Midbrain (tissue), 1 donor: Measurements from ENCODE around the gene CCDC149.

Experiments
- DNase-seq: peaks from one replicate; lab custom pipeline; 2025; lab: John Stamatoyannopoulos, UW

CCDC149 gene

GRCh38 chr4:24912252-24913118, at the start of gene CCDC149:
Gene CCDC149 (minus strand): TSS chr4:24913042. CDS start chr4:24912864, 178 bp downstream.
- peak; percentile 41 for DNase-seq

DNA sequence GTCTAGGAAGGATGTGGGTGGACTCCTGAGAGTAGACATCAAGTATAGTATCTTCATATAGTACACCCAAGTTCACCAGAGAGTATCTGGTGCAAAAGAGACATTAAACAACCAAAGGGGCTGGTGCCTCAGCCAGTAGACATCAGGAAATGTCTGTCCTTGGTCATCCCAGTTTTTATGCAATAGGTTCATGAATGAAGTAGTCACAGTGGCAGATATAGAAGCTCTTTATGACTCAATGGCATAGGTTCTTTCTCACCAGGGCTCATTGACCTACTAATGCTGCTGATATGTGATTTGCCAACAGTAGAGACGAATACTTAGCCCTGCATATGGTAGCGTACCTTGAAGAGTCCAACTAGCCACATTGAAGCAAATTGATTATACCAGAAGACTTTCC, 45.0 kb upstream of the CCDC149 start:
- DNase-seq, result no peak

DNA sequence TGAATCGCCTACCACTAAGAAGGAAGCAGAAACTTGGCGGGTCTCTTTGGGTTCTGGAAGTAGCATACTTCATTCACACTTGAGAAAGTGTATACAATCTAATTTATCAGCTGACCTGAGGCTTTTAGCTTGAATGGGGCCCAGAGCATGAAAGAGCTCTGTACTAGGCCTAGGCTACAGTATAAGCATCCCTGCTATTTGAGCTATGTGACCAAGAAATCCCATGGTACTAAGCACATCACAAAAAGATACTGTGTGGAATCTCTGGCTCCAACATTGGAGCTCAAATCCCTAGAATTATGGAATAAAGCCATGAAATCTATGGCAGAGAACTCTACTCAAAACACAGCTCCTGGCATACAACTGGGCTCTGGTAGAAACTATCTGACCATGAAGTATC, 43.9 kb upstream of the CCDC149 start:
- no peak for DNase-seq

GRCh38 chr4:24956091-24956490, 43.2 kb upstream of the CCDC149 start:
- no peak for DNase-seq

GRCh38 chr4:24952667-24953066, 39.8 kb upstream of the CCDC149 start:
- DNase-seq, result no peak

DNA sequence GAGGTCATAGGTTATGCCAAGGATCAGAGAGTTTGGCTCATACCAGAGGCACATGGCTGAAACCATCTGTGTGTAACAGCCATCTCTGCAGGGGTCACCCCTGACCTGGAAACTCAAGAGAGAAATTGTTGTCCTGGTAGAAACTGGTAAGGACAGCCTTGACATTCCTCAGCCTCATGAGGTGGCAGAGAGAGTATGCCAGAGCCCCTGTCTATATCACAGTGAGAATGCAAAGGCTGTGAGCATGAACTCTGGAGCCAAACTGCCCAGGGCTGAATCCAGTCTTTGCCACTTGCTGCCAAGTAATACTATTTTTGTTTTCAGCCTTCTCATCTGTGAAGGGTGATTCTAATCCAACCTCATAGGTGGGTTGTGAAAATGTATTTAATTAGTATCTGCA, 37.1 kb upstream of the CCDC149 start:
- DNase-seq, result no peak

DNA sequence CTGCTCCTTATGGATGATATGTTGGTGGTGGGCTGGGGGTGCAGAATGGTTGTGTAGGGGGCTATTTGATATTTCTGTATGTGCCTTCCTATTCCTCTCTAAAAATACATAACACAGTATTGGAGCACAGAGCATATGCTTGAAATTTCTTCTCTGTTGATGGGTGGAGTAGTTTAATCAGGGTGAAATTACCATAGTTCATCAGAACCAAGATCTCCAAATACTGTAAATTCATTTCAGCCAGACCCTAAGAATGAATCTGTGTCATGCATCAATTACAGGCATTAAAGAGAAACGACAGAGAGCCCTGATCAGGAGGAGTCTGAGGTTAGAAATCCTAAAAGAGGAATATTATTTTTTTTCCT, 25.1 kb upstream of the CCDC149 start:
- DNase-seq, result no peak

DNA sequence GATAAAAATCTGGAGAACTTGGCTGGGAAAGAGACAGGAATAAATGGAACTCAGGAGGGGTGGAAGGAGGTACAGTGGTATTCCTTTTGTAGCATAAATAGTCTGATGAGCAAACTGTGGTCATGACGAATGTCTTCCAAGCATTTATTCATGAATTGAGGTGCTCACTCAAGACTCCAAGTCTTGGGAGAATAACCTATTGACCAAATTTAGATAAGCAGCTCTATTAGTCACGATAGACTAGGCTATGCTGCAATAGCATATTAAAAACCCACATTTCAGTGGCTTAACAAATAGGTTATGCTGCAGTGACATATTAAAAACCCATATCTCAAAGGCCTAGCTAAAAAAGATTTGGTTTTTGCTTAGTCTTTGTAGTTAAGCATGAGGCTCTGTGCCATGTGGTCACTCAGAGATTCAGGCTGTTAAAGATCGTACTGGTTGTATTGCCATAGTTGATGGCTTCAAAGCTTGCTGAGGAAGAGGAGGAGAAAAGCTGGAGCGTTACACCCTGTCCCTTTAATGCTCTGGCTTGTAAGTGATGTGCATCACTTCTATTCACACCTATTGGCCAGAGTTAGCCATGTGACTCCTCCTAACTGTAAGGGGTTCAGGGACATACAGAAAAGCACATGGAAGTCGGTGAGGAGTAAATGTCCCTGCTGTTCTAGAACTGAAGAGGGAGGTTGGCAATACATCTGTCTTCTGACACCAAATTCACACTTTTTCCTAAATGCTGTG, 24.5 kb upstream of the CCDC149 start:
- no peak for DNase-seq

DNA sequence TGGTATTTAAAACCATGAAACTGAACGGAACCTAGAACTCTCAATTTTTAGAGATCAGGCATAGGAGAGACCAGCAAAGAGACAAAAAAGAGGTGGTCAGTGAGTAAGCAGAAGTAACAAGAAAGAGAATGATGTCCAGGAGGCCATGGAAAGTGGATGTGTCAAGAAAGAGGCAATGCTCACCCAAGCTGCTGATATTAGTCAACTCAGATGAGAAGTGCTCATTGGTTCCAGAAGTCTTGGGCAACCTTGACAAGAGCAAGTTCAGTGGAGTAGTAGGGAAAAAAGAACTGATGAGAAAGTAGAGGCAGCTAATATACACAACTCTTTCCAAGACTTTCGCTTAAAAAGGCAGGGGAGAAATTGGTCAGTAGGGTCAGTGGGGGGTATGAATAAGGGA, 23.0 kb upstream of the CCDC149 start:
- no peak for DNase-seq

GRCh38 chr4:24934311-24934710, 21.5 kb upstream of the CCDC149 start:
- no peak for DNase-seq

DNA sequence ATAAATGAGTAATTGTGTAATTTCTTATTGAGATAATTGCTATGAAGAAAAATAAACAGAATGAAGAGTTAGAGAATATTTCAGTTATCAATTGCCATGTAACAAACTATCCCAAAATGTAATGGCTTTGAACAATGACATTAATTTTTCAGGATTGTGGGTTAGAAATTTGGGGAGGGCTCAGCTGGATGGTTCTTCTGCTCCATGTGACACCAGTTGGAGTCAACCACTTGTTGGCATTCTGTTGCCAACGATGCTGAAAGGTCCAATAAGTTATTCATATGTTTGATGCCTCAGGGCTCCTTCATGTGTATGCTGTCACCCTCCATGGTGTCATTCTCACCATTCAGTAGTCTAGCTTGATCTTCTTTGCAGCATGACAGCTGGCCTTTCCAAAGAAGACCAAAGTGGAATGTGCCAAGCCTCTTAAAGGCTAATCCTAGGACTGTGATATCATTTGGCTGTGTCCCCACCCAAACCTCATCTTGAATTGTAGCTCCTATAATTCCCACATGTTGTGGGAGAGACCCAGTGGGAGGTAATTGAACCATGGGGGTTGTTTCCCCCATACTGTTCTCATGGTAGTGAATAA, 20.9 kb upstream of the CCDC149 start:
- DNase-seq, result no peak

GRCh38 chr4:24932515-24933225, 19.8 kb upstream of the CCDC149 start:
- no peak for DNase-seq

DNA sequence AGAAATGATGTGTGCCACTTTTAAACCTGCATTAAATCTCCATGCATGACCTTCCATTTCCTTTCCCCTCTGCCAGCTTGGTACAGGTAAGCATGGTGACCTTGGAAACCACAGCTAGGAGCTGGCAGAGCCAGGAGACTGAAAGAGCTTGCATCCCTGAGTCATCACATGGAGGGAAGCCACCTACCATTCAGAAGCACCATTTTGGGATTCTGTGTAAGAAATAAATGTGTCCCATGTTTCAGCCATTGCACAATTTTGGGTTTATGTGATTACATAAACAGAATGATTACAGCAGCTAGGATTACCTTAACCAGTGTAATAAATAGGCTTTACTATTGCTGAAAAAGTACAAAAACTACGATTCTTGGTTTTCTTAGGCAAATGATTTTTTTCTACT, 17.3 kb upstream of the CCDC149 start:
- no peak for DNase-seq

- DNase-seq, result no peak
These were observed 15.9 kb upstream of the CCDC149 start for GRCh38 chr4:24928708-24929107.

GRCh38 chr4:24927049-24927448, 14.2 kb upstream of the CCDC149 start:
- DNase-seq, result no peak

DNA sequence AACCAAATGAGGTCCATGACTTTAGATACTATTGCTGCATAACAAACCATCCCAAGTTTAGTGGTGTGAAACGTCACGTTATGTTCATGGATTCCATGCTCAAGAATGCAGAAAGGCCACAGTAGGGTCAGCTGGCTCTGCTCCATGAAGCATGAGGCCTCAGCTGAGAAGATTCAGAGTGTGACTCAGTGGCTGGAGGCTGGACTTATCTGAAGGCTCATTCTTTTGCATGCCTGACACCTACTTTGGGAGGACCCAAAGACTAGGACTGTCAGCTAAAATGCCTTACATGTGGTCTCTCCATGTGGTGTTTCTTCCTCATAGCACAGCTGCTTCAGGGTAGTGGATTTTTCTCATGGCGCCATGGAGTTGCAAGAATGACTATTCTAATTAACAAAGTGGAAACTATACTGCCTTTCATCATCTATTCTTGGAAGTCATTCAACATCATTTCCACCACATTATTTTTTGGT, 11.5 kb upstream of the CCDC149 start:
- no peak for DNase-seq

DNA sequence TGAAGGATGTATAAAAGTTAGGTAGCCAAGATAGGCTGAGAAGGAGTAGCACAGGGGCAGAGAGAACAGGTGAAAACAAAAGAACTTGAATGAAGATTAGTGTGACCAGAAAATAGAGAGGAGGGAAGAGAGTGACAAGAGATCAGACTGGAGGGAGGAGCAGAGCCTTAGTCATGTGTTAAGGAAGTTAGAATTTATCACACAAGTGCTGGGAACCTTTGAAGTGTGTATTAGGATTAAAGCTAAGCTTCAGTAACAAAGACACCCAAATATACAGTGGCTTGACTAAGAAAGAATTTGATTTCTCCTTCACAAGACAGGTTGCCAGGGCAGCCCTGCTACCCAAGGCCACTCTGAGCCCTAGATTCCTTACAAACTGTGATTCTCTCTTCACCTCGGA, 10.7 kb upstream of the CCDC149 start:
- no peak for DNase-seq

GRCh38 chr4:24923002-24923401, 10.2 kb upstream of the CCDC149 start:
- DNase-seq, result no peak

DNA sequence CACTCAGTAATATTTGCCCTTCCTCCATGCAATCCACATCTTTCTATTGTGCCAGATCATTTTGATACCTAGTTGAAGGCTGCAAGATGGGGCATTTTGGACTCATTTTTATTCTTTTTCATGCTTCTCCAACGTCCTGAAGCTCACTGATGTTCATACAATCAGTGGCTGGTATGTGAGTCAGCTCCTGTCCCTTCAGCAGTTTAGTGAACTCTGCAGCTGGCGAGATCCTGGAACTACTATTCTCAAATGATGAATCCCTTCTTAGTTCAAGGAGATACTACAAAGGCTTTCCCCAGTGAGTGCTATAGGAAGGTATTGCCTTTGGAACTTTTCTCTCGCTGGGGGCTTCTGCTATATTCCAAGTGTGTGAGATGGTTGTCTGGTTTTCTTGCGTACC, 9.6 kb upstream of the CCDC149 start:
- DNase-seq, result no peak

DNA sequence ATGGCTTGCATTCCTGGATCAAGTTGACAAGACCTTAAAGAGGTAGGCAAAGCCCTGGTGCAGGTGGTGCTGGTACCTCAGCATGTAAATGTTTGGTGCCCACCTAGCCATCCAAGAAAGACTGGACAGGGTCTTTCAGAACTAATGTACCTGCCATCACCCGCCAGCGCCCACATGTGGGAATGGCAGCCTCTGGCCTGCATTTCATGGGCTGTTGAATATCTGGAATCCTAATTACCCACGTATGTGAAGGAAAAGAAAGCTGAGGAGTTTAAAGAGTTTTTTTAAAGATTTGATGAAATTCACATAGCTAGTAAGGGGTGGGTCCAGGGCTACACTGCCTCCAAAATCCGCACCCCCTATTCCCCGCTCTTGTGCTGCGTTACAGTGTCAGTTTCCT, 8.6 kb upstream of the CCDC149 start:
- DNase-seq, result no peak

DNA sequence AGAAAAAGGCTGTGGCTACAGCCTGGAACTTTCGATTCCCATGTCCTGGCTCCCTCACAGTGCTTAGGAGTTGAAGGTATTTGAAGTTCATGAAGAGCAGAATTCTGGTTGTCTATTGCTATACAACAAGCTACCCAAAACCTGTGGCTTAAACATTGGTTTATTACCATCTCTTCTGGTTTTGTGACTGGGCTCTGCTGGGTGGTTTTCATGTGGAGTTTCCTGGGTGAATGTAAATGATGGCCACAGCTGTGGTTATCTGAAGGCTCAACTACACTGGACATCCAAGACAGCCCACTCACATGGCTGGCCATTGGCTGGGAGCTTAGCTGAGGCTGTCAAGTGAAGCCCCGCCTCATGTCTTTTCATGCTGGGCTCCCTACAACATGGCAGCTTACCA, 7.2 kb upstream of the CCDC149 start:
- DNase-seq, result no peak
